Measurements from ENCODE around the gene EGFLAM.

EGFLAM gene

DNA sequence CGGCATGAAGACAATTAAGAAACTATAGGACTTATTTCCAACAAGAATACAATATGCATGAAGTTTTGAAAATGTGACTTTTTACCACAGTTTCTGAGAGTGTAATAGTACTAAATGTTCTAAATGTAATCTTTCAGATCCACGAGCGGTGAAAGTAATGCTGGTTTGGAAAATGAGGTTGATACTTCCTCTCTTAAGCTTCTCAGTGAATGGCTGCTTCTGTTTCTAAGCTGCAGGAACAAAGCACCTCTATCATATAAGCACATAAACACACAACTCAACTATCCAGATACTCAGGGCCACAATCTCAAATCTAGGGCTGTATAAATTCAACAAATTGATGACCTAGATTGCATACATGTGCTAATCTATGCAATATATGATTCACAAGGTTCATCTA is 219.8 kb downstream of the EGFLAM start:
- DNase-seq = no peak

DNA sequence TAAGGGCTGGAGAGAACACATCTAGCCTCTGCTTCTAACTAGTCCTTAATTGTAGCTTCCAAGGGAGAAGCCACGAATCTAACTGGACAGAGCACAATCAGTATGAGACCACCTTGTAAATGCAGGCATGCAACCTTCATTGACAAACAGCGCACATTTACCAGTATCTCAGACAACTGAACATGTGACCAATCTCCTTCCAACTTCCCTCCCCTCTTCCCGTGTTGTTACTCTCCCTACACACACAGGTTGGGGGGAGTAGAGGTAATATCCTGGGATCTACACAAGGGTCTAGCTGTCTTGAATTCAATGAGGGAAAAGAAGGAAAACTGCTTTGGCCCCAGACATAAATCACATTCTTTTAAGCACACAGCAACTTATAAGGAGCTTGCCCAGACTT is 220.5 kb downstream of the EGFLAM start:
- DNase-seq = no peak

DNA sequence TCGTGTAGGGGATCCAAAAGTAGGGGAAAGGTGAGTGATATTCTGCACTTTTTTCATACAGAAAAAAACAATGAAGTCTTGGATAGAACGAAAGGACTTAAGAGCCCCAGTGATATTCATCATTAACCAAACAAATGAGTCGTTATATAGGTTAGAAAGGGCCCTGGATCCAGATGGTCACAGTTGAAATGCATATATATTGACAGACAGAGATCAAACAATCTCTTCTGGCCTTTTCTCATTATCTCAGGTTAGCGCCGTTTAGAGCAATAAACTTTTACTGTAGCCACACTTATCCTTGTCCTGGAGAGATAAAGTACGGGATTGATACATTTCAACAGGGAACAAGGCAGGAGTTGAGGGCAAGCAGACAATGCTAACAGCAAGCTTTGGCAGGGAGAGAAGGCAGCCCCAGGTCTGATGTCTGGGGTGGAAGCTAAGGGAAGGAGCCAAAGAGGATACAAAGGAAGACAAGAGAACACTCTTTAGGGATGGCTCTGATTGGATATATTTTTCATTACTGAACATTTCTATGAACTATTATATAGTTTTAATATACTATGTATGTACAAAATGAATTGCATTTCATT is 221.1 kb downstream of the EGFLAM start:
- no peak for DNase-seq

DNA sequence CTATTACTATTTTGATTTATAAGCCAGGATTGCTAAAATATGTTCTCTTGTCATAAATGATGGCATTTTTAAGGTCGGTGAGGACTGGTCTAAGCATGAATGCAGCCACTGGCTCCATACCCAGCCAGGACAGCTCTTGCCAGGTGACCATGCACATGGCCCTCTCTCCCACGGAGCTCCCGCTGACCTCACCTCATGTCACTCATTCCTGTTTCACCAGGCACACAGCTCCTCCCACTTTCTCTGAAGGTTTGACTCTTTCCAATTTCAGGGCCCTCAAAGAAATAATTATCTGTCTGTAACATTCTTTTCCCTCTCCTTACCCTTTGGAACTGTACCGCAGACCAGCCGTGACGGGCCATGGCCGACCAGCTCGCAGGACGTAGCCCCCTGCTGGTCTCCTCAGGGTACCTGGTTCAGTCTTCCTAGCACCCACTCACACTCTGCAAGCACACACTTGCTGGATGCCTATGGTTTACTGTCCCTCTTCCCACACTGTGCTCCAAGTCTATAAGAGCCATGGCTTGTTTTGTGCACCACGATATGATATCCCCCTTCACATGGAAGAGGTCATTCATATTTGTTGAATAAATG is 225.5 kb downstream of the EGFLAM start:
- no peak for DNase-seq

DNA sequence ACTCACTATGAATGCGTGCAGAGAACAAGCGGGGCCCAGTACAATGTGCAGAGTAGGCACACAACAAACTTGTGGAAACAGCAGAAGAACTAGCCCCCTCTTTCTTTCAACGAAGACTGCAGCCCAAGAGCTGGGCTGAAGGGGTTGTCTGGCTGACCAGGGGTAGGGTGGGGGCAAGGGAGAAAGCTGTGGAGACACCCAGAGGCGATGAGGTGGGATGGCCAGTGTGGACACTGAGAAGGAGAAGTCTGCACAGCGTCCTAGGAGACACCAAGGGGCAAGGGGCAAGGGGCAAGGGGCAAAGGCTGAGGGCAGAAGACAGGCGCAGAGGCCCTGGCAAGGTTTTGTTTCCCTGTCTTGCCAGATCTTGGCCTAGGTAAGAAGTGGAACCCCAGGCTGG is 235.8 kb downstream of the EGFLAM start:
- no peak for DNase-seq

DNA sequence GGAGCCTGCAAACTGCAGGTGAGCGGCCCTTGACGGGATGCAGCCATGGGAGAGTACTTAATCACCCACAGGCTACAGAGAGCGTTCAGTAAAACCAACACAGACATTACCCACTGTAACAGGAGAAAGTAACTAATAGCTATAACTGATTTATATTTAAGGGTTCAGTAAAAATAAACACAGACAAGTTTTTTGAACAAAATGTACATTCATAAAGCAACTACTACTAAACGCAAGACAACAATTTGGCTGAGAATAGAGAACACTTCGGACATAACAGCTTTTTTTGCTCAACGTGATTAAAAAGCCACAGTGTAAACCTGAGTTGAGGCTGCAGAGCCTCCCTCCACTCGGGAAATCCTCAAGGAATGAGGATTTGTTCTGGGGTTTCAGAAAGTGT is 236.4 kb downstream of the EGFLAM start:
- DNase-seq = no peak

DNA sequence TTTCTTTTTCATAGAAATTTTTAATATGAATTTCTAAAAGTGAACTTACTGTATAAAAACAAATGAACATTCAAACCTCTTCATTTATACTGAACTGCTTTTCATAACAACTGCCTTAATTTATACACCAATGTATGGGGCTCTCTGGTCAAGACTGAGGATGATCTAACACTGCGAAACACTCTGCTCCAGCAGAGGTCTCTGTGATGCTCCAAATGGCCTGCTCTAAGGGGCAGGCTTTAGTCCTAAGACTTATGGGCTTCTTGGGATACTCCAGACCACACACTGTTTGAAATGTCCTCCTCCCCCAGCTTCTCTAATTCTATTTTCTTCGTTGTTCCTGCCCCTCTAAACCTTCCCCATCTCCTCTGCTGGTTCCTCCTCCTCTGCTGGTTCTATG is 239.6 kb downstream of the EGFLAM start:
- DNase-seq = no peak

DNA sequence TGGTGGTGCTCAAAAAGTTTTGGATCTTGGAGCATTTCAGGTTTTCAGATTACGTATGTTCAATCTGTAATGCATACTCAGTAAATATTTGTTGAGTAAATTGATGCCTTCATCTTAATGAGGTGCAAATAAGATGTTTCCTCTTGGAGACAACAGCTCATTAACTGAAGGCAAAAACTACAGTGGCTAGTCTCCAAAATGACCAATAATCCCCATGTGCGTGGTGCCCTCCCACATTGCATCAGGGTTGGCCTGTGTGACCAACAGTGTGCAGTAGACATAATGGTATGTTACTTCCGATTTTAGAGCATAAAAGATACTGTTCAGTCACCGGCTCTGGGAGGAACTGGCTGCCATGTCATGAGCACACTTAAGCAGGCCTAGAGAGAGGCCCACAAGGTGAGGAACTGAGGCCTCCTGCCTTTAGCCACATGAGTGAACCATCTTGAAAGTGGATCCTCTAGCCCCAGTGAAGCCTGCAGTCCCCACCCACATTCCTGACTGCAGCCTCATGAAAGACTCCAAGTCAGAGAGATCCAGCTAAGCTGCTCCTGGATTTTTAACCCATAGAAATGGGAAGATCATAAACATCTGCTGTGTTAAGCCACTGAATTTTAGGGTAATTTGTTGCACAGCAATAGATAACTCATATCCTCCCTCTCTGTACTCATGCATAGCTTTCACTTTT is 242.4 kb downstream of the EGFLAM start:
- DNase-seq = no peak

DNA sequence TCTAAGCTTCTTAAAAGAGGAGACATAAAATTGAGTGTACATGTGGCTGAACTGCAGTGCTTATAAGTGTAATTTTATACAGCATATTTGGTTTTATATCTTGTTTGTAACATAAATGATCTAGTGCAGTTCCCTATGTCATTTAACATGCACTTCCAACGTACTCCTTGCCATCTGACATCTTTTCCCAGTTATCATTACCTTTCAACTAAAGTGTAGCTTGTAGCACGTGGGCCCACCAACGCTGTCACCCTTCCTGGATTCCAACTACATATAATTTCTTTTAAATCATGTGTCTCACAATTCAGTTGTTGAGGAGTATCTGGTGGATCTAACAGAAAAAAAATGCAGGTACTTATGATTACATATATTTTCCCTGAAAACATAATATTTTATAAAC is 247.9 kb downstream of the EGFLAM start:
- DNase-seq = no peak

DNA sequence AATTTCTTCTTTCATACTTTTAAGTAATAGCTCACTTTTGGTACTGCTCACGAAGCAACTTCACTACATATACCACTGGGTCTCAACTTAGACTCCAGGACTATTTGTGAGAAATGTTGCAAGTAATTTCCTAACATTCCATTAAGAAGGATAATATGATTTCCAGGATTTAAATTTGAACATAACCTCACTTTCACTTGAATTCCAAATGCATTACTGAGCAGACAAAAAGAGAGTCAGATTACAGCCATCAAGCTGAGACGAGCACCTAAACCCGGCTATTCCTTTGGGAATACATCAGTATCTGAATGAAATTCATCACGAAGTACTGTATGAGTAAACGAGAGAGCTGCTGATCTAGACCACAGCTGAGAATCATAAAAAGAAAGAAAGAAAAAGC is 250.8 kb downstream of the EGFLAM start:
- DNase-seq = no peak
